Head of caudate nucleus (tissue), 42 donors: ENCODE data around the gene PVRIG.
"Not testable (repeated sequence)": the region's sequence is repeated elsewhere in the genome, so short reads cannot be mapped to it uniquely, and the experiment has no call there.

Experiments used
- DNase-seq, 42 donors: peaks; one replicate each; pipeline versions ENCODE4 v3.0.0 to v3.0.0-alpha.2; 2020 to 2021; ENCODE audit warnings: mixed read lengths in 7 of 42
- intact Hi-C: fragments of 100-400 bp; cut with DNase I; formaldehyde crosslinking; loops from one replicate; pipeline ENCODE4 v1.15.0; 2022

Gene PVRIG

DNA sequence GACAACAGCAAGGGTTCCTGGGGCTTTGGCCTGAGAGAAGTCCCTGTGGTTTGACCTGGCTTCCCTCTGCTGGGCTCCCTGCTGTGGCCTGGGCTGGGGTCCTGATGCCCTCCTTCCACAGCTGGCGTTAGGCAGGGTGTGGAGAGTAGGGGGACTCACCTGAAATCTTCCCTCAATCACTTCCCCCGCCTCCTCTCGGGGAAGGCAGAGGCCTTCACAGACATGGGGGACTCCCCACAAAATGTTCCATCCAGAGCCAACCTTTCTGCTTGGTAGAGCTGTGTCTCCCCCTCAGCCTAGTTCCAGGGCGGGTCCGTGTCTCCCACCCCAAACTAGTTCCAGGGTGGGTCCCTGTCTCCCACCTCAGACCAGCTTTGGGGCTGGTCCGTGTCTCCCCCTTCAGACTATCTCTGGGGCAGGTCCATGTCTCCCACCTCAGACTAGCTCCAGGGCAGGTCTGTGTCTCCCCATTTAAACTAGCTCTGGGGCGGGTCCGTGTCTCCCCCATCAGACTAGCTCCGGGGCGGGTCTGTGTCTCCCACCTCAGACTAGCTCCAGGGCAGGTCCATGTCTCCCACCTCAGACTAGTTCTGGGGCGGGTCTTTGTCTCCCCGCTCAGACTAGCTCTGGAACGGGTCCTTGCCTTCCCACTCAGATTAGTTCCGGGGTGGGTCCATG is 2.2 kb downstream of the PVRIG start:
- intact Hi-C loops = no loop called here
- no peak for DNase-seq

DNA sequence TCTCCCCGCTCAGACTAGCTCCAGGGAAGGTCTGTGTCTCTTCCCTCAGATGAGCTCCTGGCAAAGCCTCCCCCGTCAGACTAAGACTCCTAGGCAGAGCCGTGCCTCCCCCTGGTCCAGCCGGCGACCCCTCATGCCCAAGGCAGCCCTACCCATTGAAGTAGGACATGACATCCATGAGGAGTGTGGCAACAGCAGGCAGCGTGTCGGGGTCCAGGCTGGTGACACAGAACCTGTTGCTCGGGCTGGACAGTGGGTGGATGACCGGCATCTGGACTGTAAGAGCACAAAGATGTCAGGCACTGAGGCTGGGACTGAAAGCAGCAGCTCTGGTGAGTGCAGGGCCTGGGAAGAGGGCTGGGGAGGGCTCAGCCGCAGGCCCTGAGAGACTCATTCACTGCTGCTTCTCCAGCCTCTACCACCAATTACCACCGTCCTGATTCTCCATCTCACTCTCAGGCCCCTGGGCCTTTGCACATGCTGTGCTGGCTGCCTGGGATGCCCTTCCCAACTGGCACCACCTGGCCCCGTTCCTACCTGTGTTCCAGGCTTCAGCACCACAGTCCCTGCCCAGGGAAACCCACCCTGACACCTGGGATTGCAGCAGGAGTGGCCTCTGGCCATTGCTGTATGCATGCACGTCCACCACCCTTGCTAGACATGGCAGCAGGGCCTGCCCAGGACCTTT is 2.8 kb downstream of the PVRIG start:
- no peak for DNase-seq

DNA sequence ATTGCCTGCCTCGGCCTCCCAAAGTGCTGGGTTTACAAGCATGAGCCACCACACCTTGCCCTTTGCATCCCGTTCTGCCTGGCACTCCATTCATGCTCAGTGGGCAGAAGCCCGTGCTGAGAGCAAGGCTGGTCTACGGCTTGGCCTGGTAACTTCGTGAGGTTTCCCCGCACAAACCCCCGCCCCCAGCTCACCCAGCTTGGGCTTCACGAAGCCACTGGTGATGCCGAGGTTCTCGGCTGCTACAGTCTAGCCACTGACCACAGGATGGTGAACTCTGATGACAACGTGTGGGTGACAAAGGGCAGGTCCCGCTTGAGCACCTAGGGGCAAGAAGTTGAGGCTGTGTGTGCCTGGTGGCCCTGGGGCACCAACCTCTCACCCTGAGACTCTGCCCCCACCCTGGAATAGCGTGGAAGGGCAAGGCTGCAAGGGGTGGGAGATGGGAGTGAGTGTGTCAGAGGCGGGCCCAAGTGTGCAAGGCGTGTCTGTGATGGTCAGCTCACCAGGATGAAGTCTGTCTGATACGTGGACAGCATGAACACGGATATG is 3.7 kb downstream of the PVRIG start:
- DNase-seq, intact Hi-C loops: not testable (repeated sequence)

More for the DNA sequence above, 2.8 kb downstream of the PVRIG start:
- intact Hi-C loops = no loop called here

DNA sequence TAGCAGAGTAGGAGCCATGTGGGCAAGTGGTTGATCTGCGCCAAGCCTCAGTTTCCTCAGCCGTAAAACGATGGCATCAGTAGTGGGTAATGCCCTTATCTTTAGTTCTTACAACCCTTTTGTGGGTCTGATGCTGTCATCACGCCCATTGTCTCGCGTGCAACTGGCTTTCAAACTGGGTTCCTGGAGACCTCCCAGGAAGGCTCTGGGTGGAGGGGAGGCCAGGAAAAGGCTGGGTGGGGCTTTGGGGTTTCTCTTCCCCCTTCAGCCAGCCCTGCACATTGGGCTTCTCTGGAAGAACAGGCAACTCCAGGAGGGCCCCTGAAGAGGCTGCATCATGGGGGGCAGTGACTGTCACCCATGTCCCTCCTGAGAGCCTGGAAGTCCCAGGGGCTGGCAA is 5.1 kb downstream of the PVRIG start:
- DNase-seq, intact Hi-C loops: not testable (repeated sequence)

DNA sequence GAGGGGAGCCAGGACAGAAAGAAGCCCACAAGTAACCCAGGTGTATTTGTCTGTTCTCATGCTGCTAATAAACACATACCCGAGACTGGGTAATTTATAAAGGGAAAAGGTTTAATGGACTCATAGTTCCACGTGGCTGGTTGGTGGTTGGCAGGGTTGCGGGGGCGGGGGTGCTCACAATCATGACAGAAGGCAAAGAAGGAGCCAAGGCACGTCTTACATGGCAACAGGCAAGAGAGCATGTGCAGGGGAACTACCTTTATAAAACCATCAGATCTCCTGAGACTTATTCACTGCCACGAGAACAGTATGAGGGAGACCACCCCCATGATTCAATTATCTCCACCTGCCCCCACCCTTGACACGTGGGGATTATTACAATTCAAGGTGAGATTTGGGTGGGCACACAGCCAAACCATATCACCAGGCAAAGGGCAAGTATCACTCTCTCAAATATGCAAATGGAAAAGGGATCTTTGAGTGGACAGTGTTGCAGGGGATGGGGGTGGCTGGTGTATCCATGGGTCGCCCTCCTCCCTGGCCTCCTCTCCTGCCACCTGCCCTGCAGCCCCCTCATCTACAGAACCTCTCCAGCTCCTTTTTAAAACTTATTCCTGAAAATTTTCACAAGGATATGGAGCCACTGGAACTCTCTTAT is 15.0 kb downstream of the PVRIG start:
- DNase-seq, intact Hi-C loops: not testable (repeated sequence)

DNA sequence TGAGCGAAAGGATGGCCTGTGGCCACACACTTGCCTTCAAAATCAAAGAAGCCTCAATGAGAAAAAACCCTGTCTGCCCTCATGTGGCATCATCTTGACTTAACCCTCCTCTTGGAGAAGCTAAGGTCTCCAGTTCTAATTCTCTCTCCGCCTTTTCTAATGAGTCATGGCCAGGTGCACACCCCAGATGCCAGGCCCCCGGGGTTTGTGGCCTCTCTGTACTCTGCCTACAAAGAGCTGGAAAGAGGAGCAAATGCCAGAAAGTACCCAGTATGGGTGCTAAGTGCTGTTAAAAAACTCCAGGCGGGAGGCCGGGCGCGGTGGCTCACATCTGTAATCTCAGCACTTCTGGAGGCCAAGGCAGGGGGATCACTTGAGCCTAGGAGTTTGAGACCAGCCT is 20.2 kb downstream of the PVRIG start:
- intact Hi-C loops, DNase-seq: not testable (repeated sequence)

DNA sequence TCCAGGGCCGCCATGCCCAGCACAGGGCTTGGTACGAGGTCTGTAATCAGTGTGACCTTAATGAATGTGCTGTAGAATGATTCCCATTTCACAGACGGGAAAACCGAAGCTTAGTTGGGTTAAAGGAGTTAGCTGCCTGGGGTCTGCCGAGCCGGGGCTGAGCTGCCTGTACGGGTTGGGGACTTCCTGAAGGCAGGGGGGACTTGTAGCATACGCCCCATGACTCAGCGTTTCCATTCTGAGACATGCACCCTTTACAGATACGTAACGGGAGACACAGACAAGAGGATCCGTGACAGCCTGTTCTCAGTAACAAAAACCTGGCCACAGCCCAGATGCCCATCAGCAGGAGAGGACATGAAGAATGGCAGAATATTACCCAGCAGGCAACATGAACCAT is 23.6 kb downstream of the PVRIG start:
- peak in 5 of 42 donors; percentile 10 to 52 (median 20) for DNase-seq
- intact Hi-C loops = not testable (repeated sequence)

DNA sequence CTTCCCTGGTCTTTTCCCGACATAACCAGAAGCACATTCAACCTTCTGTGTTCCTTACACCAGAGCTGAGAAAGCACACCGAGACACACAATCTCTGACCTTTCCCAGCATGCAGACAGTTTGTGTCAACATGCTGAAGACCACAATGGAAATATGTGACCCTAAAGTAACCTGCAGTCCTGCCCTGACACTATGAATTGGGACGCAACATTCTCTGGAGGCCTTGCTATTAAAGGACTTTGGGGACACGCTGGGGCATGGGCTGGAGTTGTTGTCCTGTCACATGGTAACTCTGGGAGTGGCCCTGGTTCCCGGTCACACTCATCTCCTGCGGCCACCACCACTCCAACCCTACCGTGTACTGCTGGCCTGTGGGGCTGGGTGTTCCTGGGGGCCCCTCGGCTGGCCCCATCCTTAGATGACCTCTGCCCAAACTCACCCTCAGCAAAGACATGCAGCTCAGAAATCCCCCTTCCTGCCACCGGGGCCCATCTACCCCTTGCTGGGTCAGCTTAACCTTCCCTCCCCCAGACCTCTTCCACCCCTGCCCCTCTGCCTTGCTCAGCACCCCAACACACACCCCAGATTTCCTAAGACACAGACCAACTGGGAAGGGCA is 25.3 kb downstream of the PVRIG start:
- DNase-seq, intact Hi-C loops: not testable (repeated sequence)

DNA sequence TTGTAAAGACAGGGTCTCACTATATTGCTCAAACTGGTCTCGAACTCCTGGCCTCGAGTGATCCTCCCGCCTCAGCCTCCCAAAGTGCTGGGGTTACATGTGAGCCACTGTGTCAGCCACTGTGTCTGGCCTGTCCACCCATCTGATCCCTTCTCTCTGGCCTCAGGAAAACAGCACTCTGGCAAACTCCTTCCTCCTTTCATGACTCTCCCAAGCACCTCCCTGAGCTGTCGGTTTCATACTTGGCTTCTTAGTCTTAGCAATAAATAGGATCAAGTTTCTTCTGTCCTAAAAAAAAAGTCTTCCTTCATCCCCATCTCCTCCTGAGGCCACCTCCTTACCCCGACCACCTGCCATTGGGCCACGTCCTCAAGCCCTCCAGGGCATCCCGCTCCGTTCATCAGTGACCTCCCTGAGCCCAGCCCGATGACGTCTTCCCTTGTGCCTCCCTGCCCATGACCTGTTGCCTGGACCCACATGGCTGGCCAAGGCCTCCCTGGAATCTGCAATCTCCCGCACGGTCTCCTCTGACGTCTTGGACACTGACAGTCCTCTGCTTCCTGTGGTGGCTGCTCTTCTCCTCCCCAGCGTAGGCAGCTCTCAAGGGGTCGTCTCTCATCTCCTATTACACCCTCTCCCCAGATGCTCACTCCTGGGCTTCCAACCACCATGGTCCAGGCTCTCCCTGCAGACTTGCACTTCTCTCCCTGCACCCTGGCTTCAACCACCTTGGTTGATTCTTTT is 26.5 kb downstream of the PVRIG start:
- intact Hi-C loops, DNase-seq: not testable (repeated sequence)

DNA sequence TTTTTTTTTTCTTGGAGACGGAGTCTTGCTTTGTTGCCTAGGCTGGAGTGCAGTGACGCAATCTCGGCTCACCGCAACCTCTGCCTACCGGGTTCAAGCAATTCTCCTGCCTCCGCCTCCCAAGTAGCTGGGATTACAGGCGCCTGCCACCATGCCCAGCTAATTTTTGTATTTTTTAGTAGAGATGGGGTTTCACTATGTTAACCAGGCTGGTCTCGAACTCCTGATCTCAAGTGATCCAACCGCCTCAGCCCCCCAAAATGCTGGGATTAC is 27.1 kb downstream of the PVRIG start:
- DNase-seq, intact Hi-C loops: not testable (repeated sequence)

DNA sequence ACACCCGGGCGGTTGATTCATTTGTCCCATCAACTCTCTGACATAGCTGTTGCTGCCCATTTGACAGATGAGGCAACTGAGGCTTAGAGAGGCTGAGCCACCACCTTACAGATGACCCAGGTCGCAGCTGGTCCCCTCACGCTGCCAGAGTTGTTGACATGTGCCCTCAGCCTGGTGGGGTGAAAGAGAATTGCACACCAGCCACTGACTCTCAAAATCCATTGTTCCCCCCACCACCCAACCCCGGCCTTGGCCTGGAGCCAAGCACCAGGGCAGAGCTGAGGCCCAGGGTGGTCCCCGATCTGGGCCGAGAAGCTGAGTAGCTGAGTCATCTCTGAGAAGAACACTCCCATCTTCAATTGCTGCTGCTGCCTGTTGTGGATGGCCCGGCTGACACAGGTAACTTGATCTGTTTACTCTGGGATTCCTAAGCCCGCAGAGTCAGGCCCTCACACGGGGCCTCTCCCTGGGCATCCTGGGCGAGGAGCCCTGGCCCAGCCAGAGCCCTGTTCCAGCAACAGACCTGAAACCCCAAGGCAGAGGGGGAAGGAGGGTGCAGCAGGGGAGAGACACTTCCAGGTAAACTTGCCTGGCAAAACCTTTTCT is 27.5 kb downstream of the PVRIG start:
- peak in 1 of 42 donors; percentile 44 for DNase-seq
- intact Hi-C loops = no loop called here

DNA sequence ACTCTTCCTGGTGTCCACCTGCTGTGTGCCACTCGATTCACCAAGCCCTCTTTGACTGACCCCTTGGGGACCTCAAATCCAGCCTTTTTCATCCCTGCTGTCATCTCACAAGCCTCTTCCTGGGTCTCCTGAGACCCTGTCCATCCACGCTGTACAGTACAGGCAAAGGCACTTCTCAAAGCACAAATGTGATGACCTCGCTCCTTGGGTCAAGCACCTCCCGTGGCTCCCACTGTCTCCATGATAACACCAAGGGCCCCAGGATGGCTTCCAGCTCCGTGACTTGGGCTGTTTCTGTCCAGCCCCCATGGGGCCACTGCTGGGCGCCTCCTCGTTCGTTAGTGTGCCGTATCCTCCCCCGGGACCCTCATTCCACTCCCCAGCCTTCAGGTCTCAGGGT is 28.7 kb downstream of the PVRIG start:
- DNase-seq = no peak
- intact Hi-C loops = no loop called here

DNA sequence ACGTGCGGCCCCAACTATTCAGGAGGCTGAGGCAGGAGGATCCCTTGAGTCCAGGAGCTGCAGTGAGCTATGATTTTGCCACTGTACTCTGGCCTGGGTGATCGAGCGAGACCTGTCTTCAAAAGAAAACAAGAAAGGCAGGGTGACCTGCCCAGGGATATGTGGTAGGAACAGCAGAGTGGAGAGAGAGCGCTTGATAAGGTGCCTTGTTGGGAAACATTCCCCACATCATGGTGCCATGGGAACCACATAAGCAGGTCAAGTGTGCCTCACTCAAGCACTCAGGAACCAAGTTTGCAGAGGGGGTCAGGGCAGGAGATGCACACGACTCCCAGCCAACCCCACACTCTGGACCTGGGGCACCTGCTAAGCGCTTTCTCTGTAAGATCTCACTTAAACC is 37.3 kb downstream of the PVRIG start:
- DNase-seq = no peak
- intact Hi-C loops = no loop called here

DNA sequence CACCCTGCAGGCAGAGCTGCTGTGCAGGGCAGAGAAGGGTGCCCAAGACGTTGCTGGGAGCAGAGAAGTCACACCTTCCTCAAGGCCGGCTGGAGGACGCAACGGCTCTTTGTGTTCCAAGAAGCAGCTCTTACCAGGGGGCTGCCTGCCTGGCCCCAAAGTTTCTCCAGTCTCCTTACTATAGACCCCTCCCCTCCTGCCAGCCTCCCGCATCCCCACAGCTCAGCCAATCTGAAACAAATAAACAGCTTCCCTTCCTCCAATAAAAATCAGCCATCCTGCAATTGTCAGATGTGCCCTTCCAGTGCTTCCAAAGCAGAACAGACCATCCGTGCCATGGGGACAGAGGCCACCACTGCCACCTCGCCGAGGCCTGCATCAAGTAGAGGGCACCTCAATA is 40.2 kb downstream of the PVRIG start:
- intact Hi-C loops, DNase-seq: not testable (repeated sequence)

DNA sequence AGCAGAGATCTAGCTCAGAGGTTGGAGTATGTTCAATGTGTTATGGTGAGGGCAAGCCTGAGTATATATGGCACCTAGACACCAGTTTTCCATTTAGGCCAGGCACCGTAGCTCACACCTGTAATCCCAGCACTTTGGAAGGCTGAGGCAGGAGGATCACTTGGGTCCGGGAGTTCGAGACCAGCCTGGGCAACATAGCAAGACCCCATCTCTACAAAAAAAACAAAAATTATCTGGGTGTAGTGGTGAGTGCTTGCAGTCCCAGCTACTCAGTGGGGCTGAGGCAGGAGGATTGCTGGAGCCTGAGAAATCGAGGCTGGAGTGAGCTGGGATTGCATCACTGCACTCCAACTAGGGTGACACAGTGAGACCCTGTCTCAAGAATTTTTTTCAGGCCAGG is 43.1 kb downstream of the PVRIG start:
- DNase-seq, intact Hi-C loops: not testable (repeated sequence)

DNA sequence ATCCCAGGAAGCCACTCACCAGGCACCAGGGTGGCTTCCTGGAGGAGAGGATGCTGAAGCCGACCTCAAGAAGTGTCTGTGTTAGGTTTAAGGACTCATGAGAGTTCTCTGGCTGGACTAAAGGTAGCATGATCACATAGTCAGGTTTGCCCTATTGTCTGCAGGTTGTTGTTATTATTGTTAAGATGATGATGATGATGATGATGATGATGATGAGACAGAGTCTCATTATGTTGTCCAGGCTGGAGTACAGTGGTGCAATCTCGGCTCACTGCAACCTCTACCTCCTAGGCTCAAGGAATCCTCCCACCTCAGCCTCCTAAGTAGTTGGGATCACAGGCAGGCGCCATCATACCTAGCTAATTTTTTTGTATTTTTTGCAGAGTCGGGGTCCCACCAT is 44.5 kb downstream of the PVRIG start:
- intact Hi-C loops, DNase-seq: not testable (repeated sequence)

DNA sequence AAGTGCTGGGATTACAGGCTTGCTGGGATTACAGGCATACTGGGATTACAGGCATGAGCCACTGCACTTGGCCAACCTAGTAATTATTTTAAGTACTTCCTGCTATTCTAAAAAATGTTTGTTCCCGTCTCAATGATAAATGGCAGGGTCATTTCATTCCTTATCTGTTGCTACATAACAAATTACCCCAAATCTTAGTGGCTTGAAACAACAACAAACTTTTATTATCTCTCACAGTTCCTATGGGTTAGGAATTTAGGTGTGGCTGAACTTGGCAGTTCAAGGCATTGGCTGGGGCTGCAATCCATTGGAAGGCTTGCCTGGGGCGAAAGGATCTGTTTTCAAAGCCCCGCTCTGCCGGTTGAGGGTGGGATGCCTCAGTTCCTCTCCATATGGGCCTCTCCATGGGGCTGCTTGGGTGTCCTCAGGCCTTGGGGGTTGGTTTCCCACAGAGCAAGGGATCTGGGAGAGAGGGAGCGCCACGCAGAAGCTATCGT is 45.0 kb downstream of the PVRIG start:
- intact Hi-C loops = loop anchor here (5.0 kb wide), 1 partner anchor 47 kb away; the partner anchor contains the start of gene PVRIG
- DNase-seq = not testable (repeated sequence)

DNA sequence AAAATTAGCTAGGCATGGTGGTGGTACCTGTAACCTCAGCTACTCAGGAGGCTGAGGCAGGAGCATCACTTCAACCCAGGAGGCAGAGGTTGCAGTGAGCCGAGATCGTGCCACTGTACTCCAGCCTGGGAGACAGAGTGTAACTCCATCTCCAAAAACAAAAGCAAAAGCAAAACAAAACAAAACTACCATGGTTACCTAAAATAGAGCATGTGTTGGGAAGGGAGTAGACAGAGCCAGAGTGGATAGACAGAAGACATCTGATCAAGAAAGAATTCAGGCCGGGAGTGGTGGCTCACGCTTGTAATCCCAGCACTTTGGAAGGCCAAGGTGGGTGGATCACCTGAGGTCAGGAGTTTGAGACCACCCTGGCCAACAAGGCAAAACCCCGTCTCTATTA is 46.1 kb downstream of the PVRIG start:
- intact Hi-C loops = loop anchor here (5.0 kb wide), 1 partner anchor 49 kb away; the partner anchor contains the start of gene PVRIG
- DNase-seq = not testable (repeated sequence)
